Activated CD4-positive, alpha-beta T cell treated with anti-CD3 and anti-CD28 coated beads for 4 hours (primary cell): ENCODE results near the gene TGFB1I1.

Source experiments
- DNase-seq, 2 donors: peaks; one replicate each; pipeline ENCODE4 v3.0.0-alpha.2; 2020

The TGFB1I1 gene

DNA sequence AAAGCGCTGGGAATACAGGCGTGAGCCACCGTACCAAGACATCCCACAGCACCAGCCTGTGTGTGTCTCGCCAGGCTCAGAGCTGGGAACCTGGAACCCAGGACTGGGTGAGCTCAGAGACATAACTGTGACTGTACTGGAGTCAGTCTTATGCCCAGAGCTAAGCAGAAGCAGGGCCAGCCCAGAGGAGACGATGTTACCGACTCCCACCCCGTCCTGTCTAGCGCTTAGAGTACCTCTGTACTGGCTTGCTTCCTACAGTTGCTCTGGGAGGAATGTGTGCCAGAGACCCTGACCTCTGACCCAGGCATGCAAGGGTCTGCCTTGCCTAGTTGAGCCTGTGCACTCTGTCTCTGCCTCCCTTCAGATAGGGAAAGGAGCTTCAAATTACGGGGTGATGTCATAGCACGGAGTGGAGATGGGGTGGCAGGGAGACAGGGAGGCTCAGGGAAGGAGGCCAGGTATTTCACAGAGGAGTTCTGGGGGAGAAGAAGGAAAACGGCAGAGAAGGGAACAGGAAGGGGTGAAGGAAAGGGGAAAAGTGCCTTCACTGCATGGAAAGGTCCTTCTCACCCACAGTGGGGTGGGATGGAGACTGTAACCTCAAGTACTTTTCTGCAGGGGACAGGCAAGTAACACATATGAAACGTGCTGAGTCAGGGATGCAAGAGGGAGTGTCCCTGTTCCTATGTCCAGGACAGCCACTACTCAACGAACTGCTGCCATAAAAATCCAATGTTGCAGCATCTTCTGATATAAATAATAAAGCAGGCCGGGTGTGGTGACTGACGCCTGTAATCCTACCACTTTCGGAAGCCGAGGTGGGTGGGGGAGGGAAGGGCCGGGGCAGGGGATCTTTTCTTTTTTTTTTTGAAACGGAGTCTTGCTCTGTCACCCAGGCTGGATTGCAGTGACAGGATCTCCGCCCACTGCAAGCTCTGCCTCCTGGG lies 18.4 kb upstream of the TGFB1I1 start:
- DNase-seq = no peak

DNA sequence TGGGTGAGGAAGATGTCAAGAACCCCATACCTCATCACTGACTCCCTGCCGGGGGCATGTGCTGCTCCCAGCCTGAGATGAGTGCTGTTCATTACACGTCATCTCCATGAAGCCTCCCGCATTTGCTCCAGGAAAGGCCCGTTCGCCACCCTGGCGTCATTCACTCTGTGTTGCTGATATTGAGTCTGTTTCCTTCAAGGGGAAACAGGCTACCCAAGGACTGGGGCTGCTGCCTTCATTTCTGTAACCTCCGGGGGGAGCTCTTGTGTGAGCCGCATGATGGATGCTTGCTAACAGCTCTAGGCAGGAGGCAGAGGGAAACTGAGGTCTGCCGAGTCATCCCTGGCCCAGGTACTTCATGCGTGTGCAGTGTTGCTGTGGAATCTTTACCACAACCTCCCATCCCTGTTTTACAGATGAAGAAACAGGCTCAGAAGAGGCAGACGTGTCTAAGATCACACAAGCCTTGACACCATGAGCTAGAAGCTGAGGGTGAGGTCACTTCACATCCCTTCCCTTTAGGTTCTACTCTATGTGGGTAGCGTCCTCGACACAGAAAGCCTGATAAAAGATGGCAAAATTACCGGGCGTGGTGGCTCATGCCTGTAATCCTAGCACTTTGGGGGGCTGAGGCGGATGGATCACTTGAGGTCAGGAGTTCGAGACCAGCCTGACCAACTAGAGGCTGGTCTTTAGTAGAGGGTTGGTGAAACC lies 16.2 kb upstream of the TGFB1I1 start:
- no peak for DNase-seq

DNA sequence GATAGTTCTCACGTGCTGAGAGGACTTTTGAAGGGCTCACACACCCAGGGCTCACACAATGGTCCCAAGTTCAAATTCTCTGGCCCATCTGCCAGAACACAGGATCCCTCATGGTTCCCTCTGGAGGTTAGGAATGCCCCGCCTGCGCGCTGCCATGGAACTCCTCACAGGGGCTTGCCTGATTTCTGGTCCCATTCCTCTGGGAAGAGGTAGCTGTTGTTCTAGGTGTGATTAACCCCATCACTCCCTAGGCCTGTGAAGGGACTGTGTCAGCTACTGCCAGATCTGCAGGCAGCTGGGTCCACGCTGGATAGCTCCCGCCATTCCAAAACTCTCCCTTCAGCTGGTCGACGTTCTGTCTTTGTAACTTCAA lies 15.0 kb upstream of the TGFB1I1 start:
- no peak for DNase-seq

DNA sequence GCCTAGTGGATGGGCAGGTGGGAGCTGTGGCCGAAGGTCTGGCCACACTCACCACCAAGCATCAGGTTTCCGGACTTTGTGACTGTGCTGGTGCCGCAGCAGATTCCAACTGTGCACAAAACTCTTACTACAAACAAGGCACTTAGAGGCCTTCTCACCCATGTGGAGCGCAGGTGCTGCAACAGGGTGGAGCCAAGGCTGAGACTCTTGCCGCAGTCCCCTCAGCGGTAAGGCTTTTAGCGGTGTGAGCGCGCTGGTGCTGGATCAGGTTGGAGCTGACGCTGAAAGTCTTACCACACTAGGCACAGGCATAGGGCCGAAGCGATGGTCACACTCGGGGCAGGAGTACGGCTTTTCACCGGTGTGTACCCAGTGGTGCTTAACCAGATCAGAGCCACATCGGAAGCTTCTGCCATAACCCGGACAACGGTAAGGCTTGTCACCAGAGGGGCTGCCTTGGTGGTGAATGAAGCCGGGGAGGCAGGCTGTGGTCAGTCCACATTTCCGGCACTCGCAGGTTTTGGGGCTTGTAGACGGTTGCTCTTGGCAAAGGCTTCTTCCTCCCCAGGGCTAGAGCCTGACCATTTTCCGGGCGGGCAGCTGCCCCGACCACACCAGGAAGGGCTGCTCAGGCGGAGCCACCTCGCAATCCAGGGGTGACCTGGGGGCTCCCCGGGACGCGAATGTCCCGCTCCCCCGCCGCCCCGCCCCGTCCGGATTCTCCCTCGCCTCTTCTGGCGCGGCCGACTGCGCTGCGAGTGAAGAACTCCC lies 13.7 kb upstream of the TGFB1I1 start:
- DNase-seq = peak; percentile 45 to 52

DNA sequence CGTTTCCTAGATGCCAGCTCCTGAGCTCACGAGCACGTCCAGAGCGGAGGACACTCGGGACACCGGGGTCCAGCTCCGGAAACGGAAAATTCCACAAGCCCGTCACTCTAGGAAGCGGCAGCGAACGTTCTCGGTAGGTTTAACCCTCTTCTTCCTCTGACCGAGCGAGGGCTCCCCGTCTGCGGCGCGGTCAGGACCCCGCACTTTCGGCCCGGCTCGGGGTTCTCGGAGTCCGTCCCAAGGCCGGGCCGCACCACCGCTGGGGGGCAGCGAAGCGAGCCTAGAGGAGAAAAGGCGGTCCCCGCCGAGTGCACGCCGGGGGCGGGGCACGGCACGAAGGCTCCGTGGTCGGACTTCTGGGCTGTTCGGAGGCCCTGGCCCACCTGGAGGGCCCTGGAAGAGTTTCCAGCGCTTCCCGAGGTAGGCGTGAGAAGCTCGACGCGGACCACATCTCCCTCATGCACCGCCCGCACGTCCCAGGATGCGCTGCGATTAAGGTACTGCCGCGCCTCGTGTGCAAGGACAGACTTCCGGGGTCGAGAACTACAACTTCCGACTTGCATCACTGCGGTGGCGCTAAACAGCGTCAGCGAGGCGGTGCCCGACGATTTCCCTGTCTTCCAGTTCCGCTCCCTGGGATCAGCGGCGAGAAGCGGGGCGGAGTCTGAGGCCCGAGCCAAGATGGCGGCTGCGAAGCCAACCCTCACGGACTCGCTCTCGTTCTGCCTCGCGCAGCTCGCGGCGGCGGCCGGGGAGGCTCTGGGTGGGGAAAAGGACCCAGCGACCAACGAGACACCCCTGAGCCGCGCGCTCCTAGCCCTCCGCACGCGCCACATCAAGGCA lies 12.9 kb upstream of the TGFB1I1 start, which contains the start of gene ARMC5:
Gene ARMC5 (plus strand): TSS at position 658 of the 843 bp plus-strand sequence. CDS start 24 bp downstream, at position 682.
- DNase-seq = peak; percentile 95 to 97

DNA sequence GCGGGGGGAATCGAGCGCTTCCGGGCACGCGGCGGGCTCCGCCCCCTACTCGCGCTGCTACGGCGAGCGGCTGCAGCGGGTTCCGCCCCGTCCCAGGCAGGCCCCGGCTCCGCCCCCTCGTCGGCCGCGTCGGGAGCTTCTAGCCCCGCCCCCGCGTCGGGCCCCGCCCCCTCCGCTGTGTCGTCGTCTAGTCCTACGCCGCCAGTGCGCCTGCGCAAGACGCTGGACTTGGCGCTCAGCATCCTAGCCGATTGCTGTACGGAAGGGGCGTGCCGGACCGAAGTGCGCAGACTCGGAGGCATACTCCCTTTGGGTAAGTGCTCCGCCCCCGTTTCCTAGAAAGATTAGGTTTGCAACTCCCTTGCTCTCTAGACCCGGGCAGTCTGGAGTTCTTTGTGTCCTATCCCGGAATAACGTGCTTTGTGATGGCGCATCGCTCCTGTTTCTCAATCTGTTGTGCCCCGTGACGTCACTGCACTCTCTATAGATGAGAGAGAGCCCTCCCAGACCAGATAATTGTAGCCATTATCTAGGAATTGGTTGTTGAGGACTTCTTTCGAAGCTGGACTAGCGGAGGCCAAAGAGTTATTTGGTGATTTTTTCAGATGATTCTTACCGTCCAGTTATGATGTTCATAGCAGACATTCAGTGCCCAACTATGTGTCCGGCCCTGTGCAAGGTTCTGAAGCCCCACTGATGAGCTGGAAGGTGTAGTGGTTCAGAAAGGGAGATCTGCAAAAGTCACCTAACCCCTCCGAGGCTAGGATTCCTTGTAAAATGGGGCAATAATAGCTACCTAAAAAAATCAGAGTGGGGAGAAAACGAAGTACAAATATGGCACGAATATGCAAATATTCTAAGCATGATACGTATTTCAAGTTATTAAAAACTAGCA lies 12.0 kb upstream of the TGFB1I1 start:
- peak; percentile 100 for DNase-seq

DNA sequence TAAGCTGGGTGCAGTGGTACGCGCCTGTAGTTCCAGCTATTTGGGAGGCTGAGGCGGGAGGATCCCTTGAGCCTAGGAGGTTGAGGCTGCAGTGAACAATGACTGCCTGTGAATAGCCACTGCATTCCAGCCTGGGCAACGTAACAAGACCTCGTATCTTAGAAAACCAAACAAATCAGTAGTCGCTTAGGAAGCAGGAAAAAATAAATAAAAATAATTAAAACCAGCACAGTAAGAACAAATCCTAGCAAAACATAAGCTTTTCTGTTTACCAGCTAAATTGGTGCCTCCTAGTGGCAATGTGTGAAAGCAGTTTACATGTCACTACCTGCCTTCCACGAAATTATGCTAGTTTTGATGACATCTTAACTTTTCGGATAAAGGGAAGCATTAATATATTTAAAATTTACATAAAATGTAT lies 11.4 kb upstream of the TGFB1I1 start:
- no peak for DNase-seq

DNA sequence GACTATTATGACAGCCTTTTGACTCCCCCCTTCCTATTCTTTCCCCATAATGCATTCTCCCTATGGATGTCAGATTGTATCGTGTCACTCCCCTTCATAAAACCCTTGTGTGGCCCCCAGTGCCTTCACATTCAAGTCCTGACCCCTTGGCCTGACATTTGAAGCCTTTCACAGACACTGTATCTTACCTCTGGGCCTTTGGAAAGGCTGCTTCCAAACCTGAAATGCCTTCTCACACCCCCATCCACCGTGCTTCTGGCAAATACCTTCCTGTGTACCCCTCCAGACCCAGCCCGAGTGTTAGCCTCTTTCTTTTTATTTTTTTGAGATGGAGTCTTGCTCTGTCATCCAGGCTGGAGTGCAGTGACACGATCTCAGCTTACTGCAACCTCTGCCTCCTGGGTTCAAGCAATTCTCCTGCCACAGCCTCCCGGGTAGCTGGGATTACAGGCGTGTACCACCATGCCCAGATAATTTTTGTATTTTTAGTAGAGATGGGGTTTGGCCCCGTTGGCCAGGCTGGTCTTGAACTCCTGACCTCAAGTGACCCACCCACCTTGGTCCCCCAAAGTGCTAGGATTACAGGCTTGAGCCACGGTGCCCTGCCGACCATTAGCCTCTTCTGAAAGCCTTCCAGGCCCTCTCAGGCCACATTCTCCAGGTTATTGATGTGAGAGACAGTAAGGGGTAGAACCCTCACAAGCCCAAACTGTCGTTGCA lies 10.6 kb upstream of the TGFB1I1 start:
- no peak for DNase-seq

DNA sequence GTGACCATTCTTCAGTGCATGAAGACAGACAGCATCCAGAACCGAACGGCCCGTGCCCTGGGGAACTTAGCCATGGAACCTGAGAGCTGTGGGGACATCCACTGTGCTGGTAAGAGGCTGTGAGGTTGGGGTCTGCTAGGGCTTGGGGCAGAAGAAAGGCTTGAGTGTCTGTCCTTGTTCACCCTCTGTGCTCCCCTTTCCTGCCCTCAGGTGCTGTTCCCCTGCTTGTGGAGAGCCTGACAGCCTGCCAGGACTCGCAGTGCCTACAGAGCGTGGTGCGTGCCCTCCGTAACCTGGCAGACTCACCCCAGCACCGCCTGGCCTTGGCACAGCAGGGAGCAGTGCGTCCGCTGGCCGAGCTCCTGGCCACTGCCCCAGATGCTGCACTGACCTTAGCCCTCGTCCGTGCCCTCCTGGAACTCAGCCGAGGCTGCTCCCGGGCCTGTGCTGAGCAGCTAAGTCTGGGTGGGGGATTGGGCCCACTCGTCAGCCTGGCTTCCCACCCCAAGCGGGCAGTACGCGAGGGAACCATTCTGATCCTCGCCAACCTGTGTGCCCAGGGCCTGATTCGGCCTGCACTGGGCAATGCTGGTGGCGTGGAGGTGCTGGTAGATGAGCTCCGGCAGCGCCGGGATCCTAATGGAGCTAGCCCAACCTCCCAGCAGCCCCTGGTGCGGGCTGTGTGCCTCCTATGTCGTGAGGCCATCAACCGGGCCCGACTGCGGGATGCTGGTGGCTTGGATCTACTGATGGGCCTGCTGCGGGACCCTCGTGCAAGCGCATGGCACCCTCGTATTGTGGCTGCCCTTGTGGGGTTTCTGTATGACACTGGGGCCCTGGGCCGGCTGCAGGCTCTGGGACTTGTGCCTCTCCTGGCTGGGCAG lies 9.8 kb upstream of the TGFB1I1 start:
- DNase-seq = no peak

DNA sequence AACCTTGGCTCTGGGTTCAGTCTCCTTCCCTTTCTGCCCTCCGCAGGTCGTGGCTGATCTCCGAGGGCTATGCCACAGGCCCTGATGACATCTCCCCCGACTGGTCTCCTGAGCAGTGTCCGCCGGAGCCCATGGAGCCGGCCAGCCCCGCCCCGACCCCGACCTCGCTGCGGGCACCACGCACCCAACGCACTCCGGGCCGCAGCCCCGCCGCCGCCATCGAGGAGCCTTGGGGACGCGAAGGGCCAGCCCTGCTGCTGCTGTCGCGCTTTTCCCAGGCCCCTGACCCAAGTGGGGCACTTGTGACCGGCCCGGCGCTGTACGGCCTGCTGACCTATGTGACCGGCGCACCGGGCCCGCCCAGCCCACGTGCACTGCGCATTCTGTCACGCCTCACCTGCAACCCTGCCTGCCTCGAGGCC lies 7.6 kb upstream of the TGFB1I1 start:
- DNase-seq = no peak

DNA sequence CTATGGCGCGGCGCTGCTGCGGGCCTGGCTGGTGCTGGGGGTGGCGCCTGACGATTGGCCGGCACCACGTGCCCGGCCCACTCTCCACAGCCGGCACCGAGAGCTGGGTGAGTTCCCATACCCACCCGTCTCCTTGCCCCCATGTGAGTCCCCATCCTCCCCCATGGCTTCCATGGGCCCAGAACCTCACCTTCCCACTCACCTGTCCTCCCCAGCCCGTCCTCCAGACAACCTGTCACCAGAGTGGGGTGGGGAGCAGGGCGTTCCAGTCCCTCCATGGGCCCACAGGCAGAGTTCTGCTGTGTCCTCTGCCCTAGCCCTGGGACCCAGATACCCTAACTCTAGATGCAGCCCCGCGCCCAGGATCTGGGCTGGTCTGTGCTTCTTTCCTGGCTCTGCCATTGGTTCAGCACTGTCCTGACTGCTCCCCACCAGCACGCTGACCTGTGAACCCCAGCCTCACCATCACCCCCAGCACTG lies 7.1 kb upstream of the TGFB1I1 start:
- DNase-seq = no peak

DNA sequence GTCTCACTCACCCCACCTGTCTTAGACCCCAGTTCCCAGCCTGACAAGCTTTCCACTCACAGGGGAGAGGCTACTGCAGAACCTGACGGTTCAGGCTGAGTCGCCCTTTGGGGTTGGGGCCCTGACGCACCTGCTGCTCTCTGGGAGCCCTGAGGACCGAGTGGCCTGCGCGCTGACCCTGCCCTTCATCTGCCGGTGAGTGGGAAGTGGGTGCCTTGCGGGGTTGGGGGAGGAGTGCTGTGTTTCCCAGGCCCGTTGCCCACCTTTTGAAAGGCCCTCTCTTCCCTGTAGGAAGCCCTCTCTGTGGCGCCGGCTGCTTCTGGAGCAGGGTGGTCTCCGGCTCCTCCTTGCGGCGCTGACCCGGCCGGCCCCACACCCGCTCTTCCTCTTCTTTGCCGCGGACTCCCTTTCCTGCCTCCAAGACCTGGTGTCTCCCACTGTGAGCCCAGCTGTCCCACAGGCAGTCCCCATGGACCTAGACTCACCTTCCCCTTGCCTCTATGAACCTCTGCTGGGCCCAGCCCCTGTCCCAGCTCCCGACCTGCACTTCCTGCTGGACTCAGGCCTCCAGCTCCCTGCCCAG lies 6.1 kb upstream of the TGFB1I1 start:
- DNase-seq = no peak

DNA sequence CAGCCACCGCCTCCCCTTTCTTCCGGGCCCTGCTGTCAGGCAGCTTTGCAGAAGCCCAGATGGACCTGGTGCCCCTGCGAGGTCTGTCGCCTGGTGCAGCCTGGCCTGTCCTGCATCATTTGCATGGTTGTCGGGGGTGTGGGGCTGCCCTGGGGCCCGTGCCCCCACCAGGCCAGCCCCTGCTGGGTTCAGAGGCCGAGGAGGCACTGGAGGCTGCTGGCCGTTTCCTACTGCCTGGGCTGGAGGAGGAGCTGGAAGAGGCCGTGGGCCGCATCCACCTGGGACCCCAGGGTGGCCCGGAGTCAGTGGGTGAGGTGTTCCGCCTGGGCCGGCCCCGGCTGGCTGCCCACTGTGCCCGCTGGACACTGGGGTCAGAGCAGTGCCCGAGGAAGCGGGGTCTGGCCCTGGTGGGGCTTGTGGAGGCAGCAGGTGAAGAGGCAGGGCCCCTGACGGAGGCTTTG lies 5.5 kb upstream of the TGFB1I1 start:
- DNase-seq = no peak

DNA sequence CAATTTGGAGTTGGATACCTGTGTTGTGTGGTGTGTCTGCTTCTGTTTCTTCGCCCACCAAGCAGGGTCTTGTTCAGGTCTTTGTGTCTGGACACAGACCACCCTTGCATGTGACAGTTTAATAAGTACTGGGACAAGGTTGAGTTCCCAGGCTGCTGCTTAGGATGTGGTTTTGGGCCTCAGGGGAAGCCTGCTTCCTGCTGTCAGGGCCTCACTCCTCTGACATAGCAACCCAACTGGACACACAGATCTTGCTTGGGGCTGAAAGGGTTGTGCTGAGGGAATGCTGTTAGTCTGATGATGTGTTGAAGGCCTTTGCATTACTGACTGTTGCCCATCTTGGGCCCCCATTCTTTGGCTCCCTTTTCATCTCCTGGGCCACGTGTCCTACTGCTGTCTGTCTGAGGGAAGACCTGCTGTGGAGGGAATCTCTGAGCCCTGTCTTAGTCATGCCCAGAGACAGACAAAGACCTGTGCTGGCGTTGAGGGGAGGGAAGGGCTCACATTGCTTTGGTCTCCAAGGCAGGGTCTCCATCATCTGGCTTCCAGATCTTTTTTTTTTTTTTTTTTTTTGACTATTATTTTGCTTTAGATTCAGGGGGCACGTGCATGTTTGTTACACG lies 4.7 kb upstream of the TGFB1I1 start:
- no peak for DNase-seq

DNA sequence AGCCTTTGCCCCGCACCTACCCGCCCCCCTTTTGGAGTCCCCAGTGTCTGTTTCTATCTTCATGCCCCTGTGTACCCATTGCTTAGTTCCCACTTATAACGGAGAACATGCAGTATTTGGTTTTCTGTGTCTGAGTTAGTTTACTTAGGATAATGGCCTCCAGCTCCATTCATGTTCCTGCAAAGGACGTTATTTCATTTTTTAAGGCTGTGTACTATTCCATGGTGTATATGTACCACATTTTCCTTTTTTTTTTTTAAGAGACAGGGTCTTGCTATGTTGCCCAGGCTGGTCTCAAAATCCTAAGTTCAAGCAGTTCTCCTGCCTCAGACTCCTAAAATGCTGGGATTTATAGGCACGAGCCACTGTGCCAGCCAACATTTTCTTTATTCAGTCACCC lies 4.1 kb upstream of the TGFB1I1 start:
- no peak for DNase-seq

DNA sequence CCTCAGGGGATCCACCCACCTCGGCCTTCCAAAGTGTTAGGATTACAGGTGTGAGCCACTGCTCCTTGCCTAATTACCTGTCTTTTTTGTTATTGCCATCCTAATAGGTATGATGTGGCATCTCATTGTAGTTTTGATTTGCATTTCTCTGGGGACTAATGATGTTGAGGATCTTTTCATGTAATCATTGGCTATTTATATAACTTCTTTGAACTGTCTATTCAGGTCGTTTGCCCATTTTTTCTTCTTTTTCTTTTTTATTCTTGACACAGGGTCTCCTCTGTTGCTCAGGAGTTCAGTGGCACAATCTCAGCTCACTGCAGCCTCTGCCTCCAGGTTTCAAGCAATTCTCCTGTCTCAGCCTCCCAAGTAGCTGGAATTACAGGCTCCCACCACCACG lies 1.3 kb upstream of the TGFB1I1 start:
- no peak for DNase-seq

DNA sequence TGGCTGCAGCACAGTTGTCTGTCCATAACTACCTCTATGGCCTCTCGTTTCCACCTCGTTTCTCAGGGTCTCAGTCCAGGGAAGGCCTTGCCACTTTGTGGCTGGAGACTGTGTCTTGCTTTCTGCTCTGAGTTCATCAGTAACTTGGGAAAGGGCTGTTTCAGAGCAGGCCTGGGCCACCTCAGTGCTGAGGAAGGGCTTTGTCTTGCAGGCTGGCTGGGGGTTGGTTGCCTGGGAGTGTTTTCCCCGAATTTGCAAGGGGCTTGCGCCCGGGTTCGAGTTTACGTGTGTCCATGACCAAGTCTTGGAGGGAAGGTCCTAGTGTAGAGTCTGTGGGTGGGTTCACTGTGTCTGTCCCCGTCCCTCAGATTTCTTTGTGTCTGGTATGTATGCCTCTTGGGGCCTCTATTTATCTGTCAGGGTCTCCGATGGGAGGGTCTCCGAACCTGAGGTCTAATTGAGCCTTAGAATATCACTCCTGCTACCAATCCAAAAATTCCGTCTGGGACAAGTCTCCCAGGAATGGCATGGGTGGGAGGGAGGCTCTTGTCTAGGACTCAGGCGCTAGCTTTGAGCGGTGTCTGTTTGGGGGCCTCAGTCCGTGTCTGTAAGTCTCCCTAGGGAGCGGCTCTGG lies 594 bp upstream of the TGFB1I1 start:
- no peak for DNase-seq

DNA sequence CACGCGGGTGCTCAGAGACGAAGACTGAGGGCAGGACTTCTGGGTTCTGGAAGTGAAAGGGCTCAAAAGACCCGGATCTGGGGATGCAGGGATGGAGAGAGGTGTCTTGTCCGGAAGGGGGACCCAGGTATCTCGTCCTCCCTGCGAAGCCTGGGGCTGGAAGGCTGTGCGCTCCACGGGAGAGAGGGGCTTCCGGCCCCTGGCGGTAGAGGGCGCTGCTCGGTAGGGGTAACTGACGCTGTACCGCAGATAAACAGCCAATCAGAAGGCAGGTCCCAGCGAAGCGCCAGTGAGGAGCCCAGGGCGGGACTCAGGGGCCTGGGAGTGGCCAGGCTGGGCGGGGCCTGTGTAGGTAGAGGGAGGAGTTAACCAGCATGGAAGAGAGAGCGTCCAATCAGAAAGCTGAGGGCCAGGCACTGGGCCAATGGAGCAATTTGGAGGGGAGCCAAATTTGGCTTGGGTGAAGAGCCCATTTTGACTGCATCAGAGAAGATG lies 804 bp downstream of the TGFB1I1 start:
- peak in 1 of 2 donors; percentile 36 for DNase-seq
